SK-N-SH treated with all-trans-retinoic acid at 6 μM for 48 hours (cell line): ENCODE data around the gene ZFYVE28.

Experiments used
- ATAC-seq: fragments of 200-7000 bp; cut with Tn5 transposase; 3 replicates; pipeline ENCODE4 v1.9.1; 2020; ENCODE audit warnings: mild to moderate bottlenecking, moderate library complexity
- ARNTL ChIP-seq: fragments of 450-650 bp; formaldehyde crosslinking; IDR thresholded peaks from 2 replicates; pipeline ENCODE4 v1.5.0; 2020; ENCODE audit warnings: low read depth, mild to moderate bottlenecking, moderate library complexity, borderline replicate concordance
- BACH2 ChIP-seq: fragments of 250-450 bp; sonication (Bioruptor Pico); IDR thresholded peaks from 2 replicates; pipeline ENCODE4 v1.9.0; 2021; ENCODE audit warnings: mild to moderate bottlenecking, borderline replicate concordance
- CREB5 ChIP-seq: fragments of 250-450 bp; sonication (Bioruptor Pico); IDR thresholded peaks from 2 replicates; pipeline ENCODE4 v1.5.1; 2020; ENCODE audit warnings: low read depth, mild to moderate bottlenecking, moderate library complexity
- CSDC2 ChIP-seq: fragments of 250-450 bp; sonication (Bioruptor Pico); IDR thresholded peaks from 2 replicates; pipeline ENCODE4 v1.5.0; 2020; ENCODE audit warnings: mild to moderate bottlenecking, moderate library complexity
- CSRNP3 ChIP-seq: fragments of 250-450 bp; sonication (Bioruptor Pico); IDR thresholded peaks from 2 replicates; pipeline ENCODE4 v1.5.1; 2021; ENCODE audit warnings: mild to moderate bottlenecking, moderate library complexity
- ESRRG ChIP-seq: fragments of 250-450 bp; sonication (Bioruptor Pico); IDR thresholded peaks from 2 replicates; pipeline ENCODE4 v1.6.1; 2021; ENCODE audit warnings: mild to moderate bottlenecking
- GLIS3 ChIP-seq: fragments of 250-450 bp; sonication (Bioruptor Pico); IDR thresholded peaks from 2 replicates; pipeline ENCODE4 v1.5.0; 2020; ENCODE audit warnings: mild to moderate bottlenecking, moderate library complexity
- ISL1 ChIP-seq: fragments of 250-450 bp; sonication (Bioruptor Pico); IDR thresholded peaks from 2 replicates; pipeline ENCODE4 v2.1.2; 2022; ENCODE audit warnings: mild to moderate bottlenecking, moderate library complexity
- OSR1 ChIP-seq: fragments of 250-450 bp; sonication (Bioruptor Pico); IDR thresholded peaks from 2 replicates; pipeline ENCODE4 v1.8.0; 2022; ENCODE audit warnings: moderate library complexity, mild to moderate bottlenecking, inconsistent platforms
- PATZ1 ChIP-seq: fragments of 250-450 bp; sonication (Bioruptor Pico); IDR thresholded peaks from 2 replicates; pipeline ENCODE4 v1.8.0; 2020; ENCODE audit warnings: mild to moderate bottlenecking, moderate library complexity, borderline replicate concordance
- POU6F1 ChIP-seq: fragments of 250-450 bp; sonication (Bioruptor Pico); IDR thresholded peaks from 2 replicates; pipeline ENCODE4 v1.8.0; 2021; ENCODE audit warnings: low read depth, mild to moderate bottlenecking, moderate library complexity, borderline replicate concordance
- PPARA ChIP-seq: fragments of 250-450 bp; sonication (Bioruptor Pico); IDR thresholded peaks from 2 replicates; pipeline ENCODE4 v1.5.0; 2020; ENCODE audit warnings: mild to moderate bottlenecking, borderline replicate concordance
- RARB ChIP-seq: fragments of 250-450 bp; sonication (Bioruptor Pico); IDR thresholded peaks from 2 replicates; pipeline ENCODE4 v1.8.0; 2021; ENCODE audit warnings: mild to moderate bottlenecking, moderate library complexity
- SNAI2 ChIP-seq: fragments of 250-450 bp; sonication (Bioruptor Pico); IDR thresholded peaks from 2 replicates; pipeline ENCODE4 v1.5.0; 2020; ENCODE audit warnings: mild to moderate bottlenecking, moderate library complexity
- TCF4 ChIP-seq: fragments of 250-450 bp; sonication (Bioruptor Pico); IDR thresholded peaks from 2 replicates; pipeline ENCODE4 v1.8.0; 2021; ENCODE audit warnings: mild to moderate bottlenecking, moderate library complexity, borderline replicate concordance
- TOX ChIP-seq: fragments of 250-450 bp; sonication (Bioruptor Pico); IDR thresholded peaks from 2 replicates; pipeline ENCODE4 v1.8.0; 2021; ENCODE audit warnings: mild to moderate bottlenecking, moderate library complexity, borderline replicate concordance
- TSHZ2 ChIP-seq: fragments of 250-450 bp; sonication (Bioruptor Pico); IDR thresholded peaks from 2 replicates; pipeline ENCODE4 v1.5.0; 2020; ENCODE audit warnings: mild to moderate bottlenecking, moderate library complexity
- ZC3H10 ChIP-seq: fragments of 250-450 bp; sonication (Bioruptor Pico); IDR thresholded peaks from 2 replicates; pipeline ENCODE4 v1.5.1; 2021; ENCODE audit warnings: mild to moderate bottlenecking, moderate library complexity
- ZFP3 ChIP-seq: fragments of 250-450 bp; sonication (Bioruptor Pico); IDR thresholded peaks from 2 replicates; pipeline ENCODE4 v1.5.0; 2020; ENCODE audit warnings: mild to moderate bottlenecking, moderate library complexity
- ZFP30 ChIP-seq: fragments of 450-650 bp; formaldehyde crosslinking; IDR thresholded peaks from 2 replicates; pipeline ENCODE4 v1.5.0; 2022; ENCODE audit warnings: mild to moderate bottlenecking, moderate library complexity
- ZNF565 ChIP-seq: fragments of 450-650 bp; formaldehyde crosslinking; conservative IDR thresholded peaks from 2 replicates; pipeline ENCODE4 v1.5.0; 2020; ENCODE audit warnings: low read depth, mild to moderate bottlenecking, moderate library complexity
- ZNF70 ChIP-seq: fragments of 450-650 bp; formaldehyde crosslinking; IDR thresholded peaks from 2 replicates; pipeline ENCODE4 v1.5.0; 2020; ENCODE audit warnings: mild to moderate bottlenecking, moderate library complexity
- ZNF8 ChIP-seq: fragments of 450-650 bp; formaldehyde crosslinking; IDR thresholded peaks from 2 replicates; pipeline ENCODE4 v1.5.0; 2020; ENCODE audit warnings: mild to moderate bottlenecking, moderate library complexity

Gene ZFYVE28

GRCh38 chr4:2387218-2387617 lies 31.2 kb downstream of the ZFYVE28 start:
- TF ChIP-seq OSR1 (no peak), BACH2 (CRISPR knock-in tag) (no peak), GLIS3 (CRISPR knock-in tag) (no peak), ZNF8 (CRISPR knock-in tag) (no peak), ZFP3 (CRISPR knock-in tag) (no peak), CREB5 (CRISPR knock-in tag) (no peak), RARB (CRISPR knock-in tag) (no peak), CSRNP3 (CRISPR knock-in tag) (no peak), POU6F1 (CRISPR knock-in tag) (no peak), ESRRG (CRISPR knock-in tag) (no peak), TSHZ2 (CRISPR knock-in tag) (no peak), TOX (CRISPR knock-in tag) (no peak), ISL1 (CRISPR knock-in tag) (no peak), TCF4 (CRISPR knock-in tag) (no peak), ZC3H10 (CRISPR knock-in tag) (no peak), ZFP30 (no peak), CSDC2 (CRISPR knock-in tag) (no peak), ZNF70 (no peak)
- TF ChIP-seq, all 23 proteins: peak for 0
- ATAC-seq: no peak

GRCh38 chr4:2386717-2387116 lies 31.7 kb downstream of the ZFYVE28 start:
- no peak for ATAC-seq
- TF ChIP-seq ZC3H10 (CRISPR knock-in tag) (no peak), ZNF70 (no peak), PPARA (CRISPR knock-in tag) (no peak), ISL1 (CRISPR knock-in tag) (no peak), RARB (CRISPR knock-in tag) (no peak), ZNF565 (CRISPR knock-in tag) (no peak), OSR1 (no peak), ESRRG (CRISPR knock-in tag) (no peak), ZNF8 (CRISPR knock-in tag) (no peak), ZFP3 (CRISPR knock-in tag) (no peak)

GRCh38 chr4:2385516-2385915 lies 32.9 kb downstream of the ZFYVE28 start:
- TF ChIP-seq TOX (CRISPR knock-in tag) (no peak), ISL1 (CRISPR knock-in tag) (no peak), ZNF565 (CRISPR knock-in tag) (no peak), SNAI2 (no peak), PPARA (CRISPR knock-in tag) (no peak), PATZ1 (CRISPR knock-in tag) (no peak), ZFP3 (CRISPR knock-in tag) (no peak), ZNF8 (CRISPR knock-in tag) (no peak), ZNF70 (no peak), ARNTL (CRISPR knock-in tag) (no peak), POU6F1 (CRISPR knock-in tag) (no peak), ZC3H10 (CRISPR knock-in tag) (no peak), CREB5 (CRISPR knock-in tag) (no peak), GLIS3 (CRISPR knock-in tag) (no peak), RARB (CRISPR knock-in tag) (no peak)
- ATAC-seq: no peak
